Gastroesophageal sphincter (tissue), 4 donors: ENCODE data around the gene ORAI1. TPM values are rescaled to one million over a fixed set of nuclear protein-coding genes. Genes with fewer than 3 reads are reported as not detected.

Experiments used
- ATAC-seq: fragments of 150-250 bp; one replicate; pipeline ENCODE4 v1.9.1; 2016; ENCODE audit warnings: mild to moderate bottlenecking, moderate library complexity
- H3K27ac ChIP-seq, 4 donors: fragments of 200-600 bp; sonication (generic) in 3 of 4; 1 replicate in 3 of 4; 2 replicates in 1 of 4; pipeline ENCODE4 v1.5.1; 2016 to 2019
- H3K27me3 ChIP-seq: fragments of 200-600 bp; sonication (generic); one replicate; pipeline ENCODE4 v1.5.1; 2019
- H3K36me3 ChIP-seq, 2 donors: fragments of 200-600 bp; sonication (generic); one replicate each; pipeline ENCODE4 v1.5.1; 2019; ENCODE audit warnings: control low read depth in 1 of 2
- H3K4me1 ChIP-seq, 3 donors: fragments of 200-600 bp; sonication (generic); 1 replicate in 2 of 3; 2 replicates in 1 of 3; pipeline ENCODE4 v1.5.1; 2016 to 2019; ENCODE audit warnings: control low read depth in 2 of 3
- H3K4me3 ChIP-seq, 2 donors: fragments of 200-600 bp; sonication (generic); one replicate each; pipeline ENCODE4 v1.5.1; 2019; ENCODE audit warnings: mild to moderate bottlenecking in 1 of 2, moderate library complexity in 1 of 2
- H3K9me3 ChIP-seq, 3 donors: fragments of 200-600 bp; sonication (generic); one replicate each; pipeline ENCODE4 v1.5.1; 2017 to 2019; ENCODE audit warnings: control low read depth in 2 of 3
- EP300 ChIP-seq: sonication (generic); formaldehyde crosslinking; IDR thresholded peaks from one replicate; pipeline ENCODE4 v1.6.1; 2017; ENCODE audit warnings: antibody characterized with exemption, mild to moderate bottlenecking
- POLR2A ChIP-seq, 2 donors: fragments of 450-650 bp; IDR thresholded peaks; one replicate each; pipeline ENCODE4 v1.6.1; 2017; ENCODE audit warnings: antibody characterized with exemption in 2 of 2, mild to moderate bottlenecking in 2 of 2, moderate library complexity in 1 of 2
- POLR2AphosphoS5 ChIP-seq: sonication (generic); formaldehyde crosslinking; IDR thresholded peaks from one replicate; pipeline ENCODE4 v1.6.1; 2017; ENCODE audit warnings: antibody characterized with exemption
- WGBS, 2 donors: methylation state at CpG; one replicate each; pipeline ENCODE4 v1.1.5; 2018; ENCODE audit warnings: low coverage in 1 of 2; 5-methylcytosine and 5-hydroxymethylcytosine counted together
- total RNA-seq, 4 donors: library from RNA; depleted of rRNA; stranded (reverse); fragments of >200 nt; gene quantifications; one replicate each; pipeline ENCODE4 v1.1.0, GENCODE V29; 2016
- TF ChIP-seq, protein P1 (sequence below), 4 experiments: fragments of 200-600 bp in 2 of 4; fragments of 450-650 bp in 2 of 4; sonication (generic) in 1 of 4; IDR thresholded peaks; one replicate each; pipeline ENCODE4 v1.5.1; 2017 to 2019; ENCODE audit warnings: antibody characterized with exemption in 4 of 4, mild to moderate bottlenecking in 2 of 4, moderate library complexity in 2 of 4

ORAI1 gene
- 10 to 100 TPM in 3 of 4 donors, 1 to 10 TPM in 1; 8.7 to 15.5 (median 12.6) TPM for total RNA-seq

DNA sequence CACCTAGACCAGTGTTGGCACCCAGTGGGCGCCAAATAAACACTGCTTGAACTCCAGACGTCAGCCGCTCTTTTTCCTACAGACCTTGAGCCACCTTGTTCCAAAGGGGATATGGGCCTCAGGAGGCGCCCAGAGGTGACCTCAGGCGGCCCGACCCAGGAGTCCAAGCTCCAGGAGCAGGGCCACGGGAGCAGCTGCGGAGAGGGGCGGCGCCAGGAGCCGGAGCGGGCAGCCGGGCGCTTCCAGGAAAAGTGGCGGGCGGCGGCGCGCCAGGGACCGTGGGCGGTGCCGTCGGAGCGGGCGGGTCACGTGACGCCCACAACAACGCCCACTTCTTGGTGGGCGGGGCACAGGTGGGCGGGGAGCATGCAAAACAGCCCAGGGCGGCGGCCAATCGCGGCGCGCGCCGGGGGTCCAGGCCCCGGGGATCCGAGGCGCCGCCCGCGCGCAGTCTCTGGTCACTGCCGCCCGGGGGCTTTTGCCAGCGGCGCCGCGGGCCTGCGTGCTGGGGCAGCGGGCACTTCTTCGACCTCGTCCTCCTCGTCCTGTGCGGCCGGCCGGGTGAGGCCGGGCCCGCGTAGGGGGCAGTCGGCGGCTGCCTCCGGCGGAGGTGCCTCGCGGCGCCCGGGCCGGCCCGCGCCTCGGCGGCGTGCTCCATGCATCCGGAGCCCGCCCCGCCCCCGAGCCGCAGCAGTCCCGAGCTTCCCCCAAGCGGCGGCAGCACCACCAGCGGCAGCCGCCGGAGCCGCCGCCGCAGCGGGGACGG, at the start of gene ORAI1:
Gene ORAI1, plus strand, starts transcription at position 444 of the 766 bp plus-strand sequence.
- Histone ChIP-seq H3K4me1 (peaks cover 0 to 59% (median 10%) of the 10 kb centered on the region in 3 donors), H3K36me3 (no peaks in the 10 kb centered on the region), H3K27me3 (no peaks in the 10 kb centered on the region), H3K27ac (peak within 1 kb of the TSS; percentile 35 to 97 (median 94)), H3K4me3 (peak within 1 kb of the TSS; percentile 49 to 79), H3K9me3 (no peaks in the 10 kb centered on the region)
- WGBS, 2 donors, result 0% methylated on average over 2 of the region's 92 CpGs; no CpG with 5 or more reads in 1 of the 2 donors
- TF ChIP-seq, protein P1, sequence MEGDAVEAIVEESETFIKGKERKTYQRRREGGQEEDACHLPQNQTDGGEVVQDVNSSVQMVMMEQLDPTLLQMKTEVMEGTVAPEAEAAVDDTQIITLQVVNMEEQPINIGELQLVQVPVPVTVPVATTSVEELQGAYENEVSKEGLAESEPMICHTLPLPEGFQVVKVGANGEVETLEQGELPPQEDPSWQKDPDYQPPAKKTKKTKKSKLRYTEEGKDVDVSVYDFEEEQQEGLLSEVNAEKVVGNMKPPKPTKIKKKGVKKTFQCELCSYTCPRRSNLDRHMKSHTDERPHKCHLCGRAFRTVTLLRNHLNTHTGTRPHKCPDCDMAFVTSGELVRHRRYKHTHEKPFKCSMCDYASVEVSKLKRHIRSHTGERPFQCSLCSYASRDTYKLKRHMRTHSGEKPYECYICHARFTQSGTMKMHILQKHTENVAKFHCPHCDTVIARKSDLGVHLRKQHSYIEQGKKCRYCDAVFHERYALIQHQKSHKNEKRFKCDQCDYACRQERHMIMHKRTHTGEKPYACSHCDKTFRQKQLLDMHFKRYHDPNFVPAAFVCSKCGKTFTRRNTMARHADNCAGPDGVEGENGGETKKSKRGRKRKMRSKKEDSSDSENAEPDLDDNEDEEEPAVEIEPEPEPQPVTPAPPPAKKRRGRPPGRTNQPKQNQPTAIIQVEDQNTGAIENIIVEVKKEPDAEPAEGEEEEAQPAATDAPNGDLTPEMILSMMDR (IDR thresholded peaks at IDR 0.05), result peak in 2 of 4 experiments; percentile 59
- TF ChIP-seq POLR2AphosphoS5, result peak; percentile 71
- TF ChIP-seq POLR2A (IDR thresholded peaks at IDR 0.05), result peak; percentile 70 to 84
- no peak for TF ChIP-seq EP300
- ATAC-seq, result peak; percentile 94

DNA sequence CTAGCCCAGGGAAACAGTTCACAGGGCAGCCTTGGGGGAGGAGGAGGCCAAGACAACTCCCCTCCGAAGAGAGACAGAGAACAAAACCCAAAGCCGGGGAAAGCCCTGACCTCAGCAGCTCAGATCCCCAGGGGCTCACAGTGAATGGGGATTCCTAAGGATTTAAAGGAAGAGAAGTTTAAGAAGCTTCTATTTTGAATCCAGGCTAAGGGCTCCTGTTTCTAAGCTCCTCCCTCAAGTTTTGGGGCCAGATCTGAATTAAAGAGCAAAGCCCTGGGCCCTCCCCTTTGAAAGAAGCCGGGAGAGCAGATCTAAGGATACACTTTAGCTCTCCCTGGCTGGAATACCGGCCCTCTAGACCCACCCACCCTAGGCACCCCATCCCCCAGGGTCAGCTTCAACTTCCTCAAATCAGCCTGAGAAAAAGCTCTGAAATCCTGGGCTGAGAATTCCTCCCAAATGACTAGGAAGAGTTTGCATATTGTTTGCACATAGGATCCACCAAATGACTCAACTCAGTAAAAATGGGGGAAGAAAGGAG, 49.4 kb upstream of the ORAI1 start:
- H3K27ac ChIP-seq, result peak overlapping the region in 3 of 4 donors; percentile 25 to 95 (median 89)
- WGBS, 2 donors, result 29 to 60% methylated on average over 1 to 4 of the region's 4 CpGs
- peaks cover 0 to 25% of the 10 kb centered on the region in 2 donors for H3K36me3 ChIP-seq
- no peaks in the 10 kb centered on the region for H3K9me3 ChIP-seq
- H3K4me3 ChIP-seq, result no peak overlapping the region
- no peaks in the 10 kb centered on the region for H3K27me3 ChIP-seq
- no peak for ATAC-seq
- peaks cover 0 to 50% (median 13%) of the 10 kb centered on the region in 3 donors for H3K4me1 ChIP-seq
- TF ChIP-seq, protein P1 (IDR thresholded peaks at IDR 0.05), result no peak
- TF ChIP-seq POLR2AphosphoS5 (no peak), EP300 (no peak), POLR2A (IDR thresholded peaks at IDR 0.05) (no peak)

DNA sequence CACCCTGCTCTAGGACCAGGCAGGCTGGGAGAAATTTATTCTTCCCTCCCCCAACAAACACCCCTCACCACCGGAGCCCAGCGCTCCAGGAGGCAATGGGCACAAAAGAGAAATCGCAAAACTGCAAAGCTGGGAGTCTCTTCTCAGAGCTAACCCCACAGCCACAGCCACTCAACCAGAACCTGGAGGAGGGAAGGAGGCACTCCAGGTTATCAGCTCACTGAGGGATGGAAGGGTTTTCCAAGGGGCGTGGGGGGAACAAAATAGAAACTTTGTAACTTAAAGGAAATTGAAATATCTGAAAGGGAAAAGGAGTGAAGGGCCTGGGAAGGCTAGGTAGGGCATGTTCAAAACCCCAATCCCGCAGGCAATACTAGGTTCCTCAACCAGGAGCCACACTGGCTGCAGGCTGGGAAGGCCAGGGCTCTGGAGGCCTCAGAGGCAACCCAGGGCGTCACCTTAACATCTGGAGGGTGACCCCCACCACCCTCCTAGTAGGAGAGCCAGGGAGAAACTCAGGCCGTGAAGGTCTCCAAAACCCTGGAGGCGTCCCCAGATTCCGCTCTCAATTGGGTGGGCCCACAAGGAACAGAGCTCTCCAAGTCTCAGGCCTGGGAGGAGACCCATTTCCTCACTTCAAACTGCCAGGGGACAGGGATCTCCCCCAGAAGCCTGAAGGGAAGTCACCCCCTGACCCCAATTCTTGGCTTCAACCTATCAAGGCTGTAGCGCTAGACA, 48.7 kb upstream of the ORAI1 start:
- Histone ChIP-seq H3K4me3 (peak overlapping the region in 1 of 2 donors; percentile 82), H3K27ac (peak overlapping the region in 3 of 4 donors; percentile 78 to 95 (median 89)), H3K9me3 (no peaks in the 10 kb centered on the region), H3K27me3 (no peaks in the 10 kb centered on the region), H3K36me3 (peaks cover 0 to 23% of the 10 kb centered on the region in 2 donors), H3K4me1 (peaks cover 0 to 57% (median 13%) of the 10 kb centered on the region in 3 donors)
- WGBS, 2 donors, result 80 to 88% methylated on average over 3 to 6 of the region's 10 CpGs
- ATAC-seq, result no peak
- TF ChIP-seq, protein P1 (IDR thresholded peaks at IDR 0.05), result no peak
- TF ChIP-seq EP300, result no peak

DNA sequence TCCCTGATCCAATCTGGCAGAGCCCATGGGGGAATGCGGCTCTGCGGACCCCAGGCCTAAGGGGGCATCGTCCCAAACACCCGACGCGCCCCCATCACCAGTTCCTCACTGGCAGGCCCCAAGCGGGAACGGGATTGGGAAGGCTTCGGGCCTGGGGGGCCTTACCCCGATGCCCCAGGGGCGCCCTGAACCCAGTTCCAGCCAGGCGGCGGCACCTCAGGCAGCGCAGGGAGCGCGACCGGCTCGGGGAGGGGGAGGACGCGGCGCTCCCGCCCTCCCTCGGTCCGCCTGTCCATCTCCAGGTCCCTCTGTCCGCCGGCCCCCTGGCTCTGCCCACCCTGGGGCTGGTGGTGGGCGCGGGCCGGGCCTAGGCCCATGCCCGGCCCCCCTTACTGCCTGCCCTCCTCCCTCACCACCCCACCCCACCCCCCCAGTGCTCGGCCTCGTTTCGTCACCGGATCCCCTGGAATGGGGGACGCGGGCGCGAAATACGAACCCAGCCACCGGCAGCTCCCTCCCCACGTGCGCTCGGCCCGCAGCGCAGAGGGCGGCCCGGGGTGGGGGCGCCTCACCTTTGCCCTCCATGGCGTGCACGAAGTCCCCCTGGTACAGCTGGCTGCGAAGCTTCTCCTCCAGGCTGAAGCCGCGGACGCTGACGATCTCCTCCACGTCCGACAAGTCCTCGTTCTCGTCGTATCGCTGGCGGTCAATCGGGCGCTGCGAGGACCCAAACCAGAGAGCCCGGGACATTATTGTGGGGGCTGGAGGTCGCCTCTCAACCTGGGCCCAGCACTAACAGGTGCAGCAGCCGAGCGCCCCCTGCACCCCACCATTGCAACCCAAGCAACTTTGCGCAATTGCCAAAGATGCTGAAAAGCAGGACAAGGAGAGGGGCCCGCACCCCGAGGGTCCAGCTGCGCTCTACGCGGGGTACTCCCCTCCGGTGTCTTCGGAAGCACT, 47.8 kb upstream of the ORAI1 start:
- Histone ChIP-seq H3K36me3 (peaks cover 0 to 20% of the 10 kb centered on the region in 2 donors), H3K4me1 (peaks cover 0 to 65% (median 13%) of the 10 kb centered on the region in 3 donors), H3K27ac (peak overlapping the region in 3 of 4 donors; percentile 78 to 95 (median 89)), H3K9me3 (no peaks in the 10 kb centered on the region), H3K27me3 (no peaks in the 10 kb centered on the region), H3K4me3 (peak overlapping the region; percentile 45 to 82)
- no CpG with 5 or more reads among the region's 77 CpGs for WGBS, 2 donors
- peak; percentile 43 for ATAC-seq
- no peak for TF ChIP-seq POLR2A (IDR thresholded peaks at IDR 0.05)
- TF ChIP-seq EP300, result no peak
- TF ChIP-seq, protein P1 (IDR thresholded peaks at IDR 0.05), result no peak
- no peak for TF ChIP-seq POLR2AphosphoS5
